Activated CD4-positive, alpha-beta T cell treated with anti-CD3 and anti-CD28 coated beads, Interleukin-10, Interleukin-2, amounts not matched to agents 100 ng/mL and 50 ng/mL, durations not matched to agents 16 hours and 8 hours (primary cell): ENCODE data around the gene OR8K3.

Experiments
- DNase-seq: peaks from one replicate; pipeline ENCODE4 v3.0.0-alpha.2; 2020

Gene OR8K3

GRCh38 chr11:56314844-56315243 lies at the start of gene OR8K3:
Gene OR8K3, plus strand, starts transcription at chr11:56315144. Its CDS starts 3,163 bp downstream, at chr11:56318307.
- no peak for DNase-seq

- DNase-seq: no peak
Observed at GRCh38 chr11:56271092-56271491, 43.9 kb upstream of the OR8K3 start.

GRCh38 chr11:56273854-56274253 lies 41.1 kb upstream of the OR8K3 start, which contains the start of gene OR5T1:
Gene OR5T1, plus strand, starts transcription at chr11:56274154. Its CDS starts 1,485 bp downstream, at chr11:56275639.
- no peak for DNase-seq

GRCh38 chr11:56292154-56292553 lies 22.8 kb upstream of the OR8K3 start, which contains the start of gene OR8H1:
Gene OR8H1, minus strand, starts transcription at chr11:56292254. Its CDS starts 1,192 bp downstream, at chr11:56291062.
- no peak for DNase-seq

GRCh38 chr11:56296898-56297297 lies 18.0 kb upstream of the OR8K3 start:
- no peak for DNase-seq

- DNase-seq: no peak
Observed at GRCh38 chr11:56307836-56308235, 7.1 kb upstream of the OR8K3 start.

GRCh38 chr11:56331861-56332491 lies 17.0 kb downstream of the OR8K3 start:
- no peak for DNase-seq

- no peak for DNase-seq
Observed at GRCh38 chr11:56333156-56333555, 18.2 kb downstream of the OR8K3 start.

GRCh38 chr11:56340289-56340688 lies 25.3 kb downstream of the OR8K3 start:
- DNase-seq: no peak

GRCh38 chr11:56345739-56346138 lies 30.8 kb downstream of the OR8K3 start, which contains the start of gene OR8K1:
Gene OR8K1, plus strand, starts transcription at chr11:56346039. Its CDS starts 0 bp downstream, at chr11:56346039.
- no peak for DNase-seq

- no peak for DNase-seq
Observed at GRCh38 chr11:56353991-56354390, 39.0 kb downstream of the OR8K3 start, which contains the start of gene OR8J1. Gene OR8J1, plus strand, starts transcription at chr11:56354291. Its CDS starts 5,956 bp downstream, at chr11:56360247.
